Muscle of back (tissue), 13 donors: ENCODE data around the gene TAF11. TPM values are rescaled to one million over a fixed set of nuclear protein-coding genes. Genes with fewer than 3 reads are reported as not detected.
"Not testable (repeated sequence)": the region's sequence is repeated elsewhere in the genome, so short reads cannot be mapped to it uniquely, and the experiment has no call there.

Experiments used
- DNase-seq, 3 donors: peaks; one replicate each; pipeline versions ENCODE4 v3.0.0 to v3.0.0-alpha.2; 2013
- long read RNA-seq, 9 donors: transcript quantifications; one replicate each; lab custom pipeline, GENCODE V29; 2026
- polyA plus RNA-seq, 10 donors: library from polyadenylated mRNA; unstranded; fragments of 120-200 nt; gene quantifications; one replicate each; pipeline ENCODE4 v1.2.1, GENCODE V29; 2013; ENCODE audit not compliant: insufficient read length in 10 of 10

Gene TAF11, protein sequence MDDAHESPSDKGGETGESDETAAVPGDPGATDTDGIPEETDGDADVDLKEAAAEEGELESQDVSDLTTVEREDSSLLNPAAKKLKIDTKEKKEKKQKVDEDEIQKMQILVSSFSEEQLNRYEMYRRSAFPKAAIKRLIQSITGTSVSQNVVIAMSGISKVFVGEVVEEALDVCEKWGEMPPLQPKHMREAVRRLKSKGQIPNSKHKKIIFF
- 10 to 100 TPM; 38.8 to 52.0 (median 43.8) TPM for polyA plus RNA-seq
- long read RNA-seq, donor 1, transcript TAF11-201 (5 exons, 1,580 nt), result major isoform, 15 of 15 reads
- long read RNA-seq, donor 1, partial matches to known transcripts, result 0 of 15 reads
- long read RNA-seq, donor 1, other reads (novel, unspliced or antisense), result 0 of 15 reads
- long read RNA-seq, donor 2, transcript TAF11-201 (5 exons, 1,580 nt), result major isoform, 8 of 19 reads
- long read RNA-seq, donor 2, partial matches to known transcripts, result 10 of 19 reads
- long read RNA-seq, donor 2, other reads (novel, unspliced or antisense), result 0 of 19 reads
- long read RNA-seq, donor 3, result 0 reads
- long read RNA-seq, donor 4, transcript TAF11-201 (5 exons, 1,580 nt), result major isoform, 10 of 10 reads
- long read RNA-seq, donor 4, partial matches to known transcripts, result 0 of 10 reads
- long read RNA-seq, donor 4, other reads (novel, unspliced or antisense), result 0 of 10 reads
- long read RNA-seq, donor 5, transcript TAF11-201 (5 exons, 1,580 nt), result major isoform, 8 of 34 reads
- long read RNA-seq, donor 5, partial matches to known transcripts, result 25 of 34 reads
- long read RNA-seq, donor 5, other reads (novel, unspliced or antisense), result 0 of 34 reads
- long read RNA-seq, donor 6, transcript TAF11-201 (5 exons, 1,580 nt), result major isoform, 18 of 25 reads
- long read RNA-seq, donor 6, partial matches to known transcripts, result 7 of 25 reads
- long read RNA-seq, donor 6, other reads (novel, unspliced or antisense), result 0 of 25 reads
- long read RNA-seq, donor 7, transcript TAF11-201 (5 exons, 1,580 nt), result major isoform, 12 of 17 reads
- long read RNA-seq, donor 7, partial matches to known transcripts, result 5 of 17 reads
- long read RNA-seq, donor 7, other reads (novel, unspliced or antisense), result 0 of 17 reads
- long read RNA-seq, donor 8, transcript TAF11-201 (5 exons, 1,580 nt), result major isoform, 9 of 29 reads
- long read RNA-seq, donor 8, partial matches to known transcripts, result 20 of 29 reads
- long read RNA-seq, donor 8, other reads (novel, unspliced or antisense), result 0 of 29 reads
- long read RNA-seq, donor 9, result 0 reads

- DNase-seq, result peak; percentile 96 to 99 (median 98)
Observed at GRCh38 chr6:34887753-34888513, at the start of gene TAF11. TAF11 (minus strand) TSS chr6:34888042; CDS start chr6:34887957, 85 bp downstream.

DNA sequence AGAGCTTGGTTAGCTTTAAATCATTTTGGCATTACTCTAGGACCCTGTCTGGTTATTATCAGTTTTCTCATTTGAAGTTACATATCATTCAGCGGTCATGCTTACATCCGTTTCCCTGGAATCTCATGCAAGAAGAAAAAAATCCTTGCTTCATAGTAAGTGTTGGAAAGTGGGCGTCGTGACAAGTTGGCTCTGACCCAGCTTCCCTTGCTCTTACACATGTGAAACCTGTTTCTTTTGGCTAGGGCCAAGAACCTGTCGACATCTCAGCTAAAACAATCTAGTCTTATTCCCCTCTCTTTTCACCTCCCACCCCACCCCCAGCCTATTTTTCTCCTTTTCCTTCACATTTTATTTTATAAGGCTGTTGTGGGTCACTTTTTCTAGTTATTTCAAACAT lies 46.7 kb upstream of the TAF11 start:
- DNase-seq, result peak; percentile 52 to 75 (median 72)

- DNase-seq, result not testable (repeated sequence)
Observed at GRCh38 chr6:34932202-34932601, 44.4 kb upstream of the TAF11 start.

GRCh38 chr6:34930221-34930620 lies 42.4 kb upstream of the TAF11 start:
- no peak for DNase-seq

- no peak for DNase-seq
Observed at GRCh38 chr6:34929241-34929978, 41.6 kb upstream of the TAF11 start.

DNA sequence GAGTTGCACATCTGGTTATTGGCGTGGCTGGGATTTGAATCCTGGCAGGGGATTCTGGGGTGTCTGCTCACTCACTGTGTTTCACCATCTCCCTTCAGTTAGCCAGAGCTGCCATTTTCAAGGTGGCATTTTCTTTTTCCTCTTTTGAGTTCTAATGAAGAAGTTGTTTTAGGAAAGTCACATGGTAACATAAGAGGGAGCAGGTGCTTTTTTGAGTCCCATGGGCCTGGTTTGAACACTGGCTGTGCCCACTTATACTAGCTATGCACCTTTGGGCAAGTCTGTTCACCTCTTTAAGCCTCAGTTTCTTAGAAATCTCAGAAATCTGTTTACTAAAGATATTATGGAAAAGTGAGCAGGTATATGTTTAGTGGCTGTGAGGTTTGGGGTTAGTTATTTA lies 40.9 kb upstream of the TAF11 start:
- DNase-seq, result no peak

GRCh38 chr6:34928220-34928619 lies 40.4 kb upstream of the TAF11 start:
- DNase-seq, result no peak

- no peak for DNase-seq
Observed at GRCh38 chr6:34926655-34927054, 38.8 kb upstream of the TAF11 start.

GRCh38 chr6:34924831-34925625 lies 37.2 kb upstream of the TAF11 start:
- no peak for DNase-seq

DNA sequence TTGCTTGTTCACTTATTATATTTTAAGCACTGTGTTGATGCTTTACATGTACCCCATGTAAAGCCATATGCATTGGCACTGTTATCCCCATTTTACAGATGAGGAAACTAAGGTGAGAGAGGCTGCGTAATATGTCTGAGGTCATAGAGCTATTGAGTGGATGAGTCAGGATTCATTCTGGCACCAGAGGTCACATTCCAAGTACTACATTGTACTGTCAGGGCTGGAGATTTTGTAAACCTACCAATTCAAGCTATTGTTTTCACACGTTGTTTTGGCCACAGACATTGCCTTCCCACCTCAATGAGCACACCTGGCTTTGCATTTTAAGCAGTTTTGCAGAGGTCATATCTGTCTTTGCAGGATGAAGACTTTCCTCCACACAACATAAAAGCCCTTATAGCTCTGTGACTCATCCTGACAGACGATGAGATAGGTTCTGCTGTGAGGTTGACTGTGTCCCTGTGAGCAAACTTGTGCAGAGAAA lies 34.4 kb upstream of the TAF11 start:
- no peak for DNase-seq

DNA sequence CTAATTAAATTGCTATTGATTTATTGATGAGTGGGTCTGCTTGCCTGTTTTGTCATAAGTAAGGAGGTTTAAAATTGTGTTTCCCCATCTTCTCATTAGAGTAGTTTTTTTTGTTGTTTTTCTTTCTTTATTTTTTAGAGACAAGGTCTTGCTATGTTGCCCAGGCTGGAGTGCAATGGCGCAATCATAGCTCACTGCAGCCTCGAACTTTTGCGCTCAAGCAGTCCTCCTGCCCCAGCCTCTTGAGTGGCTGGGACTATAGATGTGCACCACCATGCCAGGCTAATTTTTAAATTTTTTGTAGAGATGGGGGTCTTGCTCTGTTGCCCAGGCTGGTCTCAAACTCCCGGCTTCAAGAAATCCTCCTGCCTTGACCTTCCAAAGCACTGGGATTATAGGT lies 32.3 kb upstream of the TAF11 start:
- DNase-seq, result no peak

DNA sequence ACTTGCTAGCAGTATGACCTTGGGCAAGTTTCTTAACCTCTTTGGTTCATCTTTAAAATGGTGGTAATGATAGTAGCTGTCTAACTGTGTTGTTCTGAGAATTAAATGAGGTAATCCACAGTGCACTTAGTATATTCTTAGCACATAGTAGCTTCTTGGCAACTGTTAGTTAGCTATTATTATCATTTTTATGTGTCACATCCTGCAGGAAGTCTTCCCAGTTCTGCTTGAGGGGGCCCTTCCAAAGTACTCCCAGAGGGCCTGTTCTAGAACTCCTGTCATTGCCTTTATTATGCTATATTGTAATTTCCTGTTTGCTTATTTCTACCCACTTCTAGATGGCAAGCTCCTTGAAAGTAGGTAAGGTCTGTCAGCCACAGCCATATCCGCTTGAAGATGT lies 31.8 kb upstream of the TAF11 start:
- peak in 1 of 3 donors; percentile 42 for DNase-seq

DNA sequence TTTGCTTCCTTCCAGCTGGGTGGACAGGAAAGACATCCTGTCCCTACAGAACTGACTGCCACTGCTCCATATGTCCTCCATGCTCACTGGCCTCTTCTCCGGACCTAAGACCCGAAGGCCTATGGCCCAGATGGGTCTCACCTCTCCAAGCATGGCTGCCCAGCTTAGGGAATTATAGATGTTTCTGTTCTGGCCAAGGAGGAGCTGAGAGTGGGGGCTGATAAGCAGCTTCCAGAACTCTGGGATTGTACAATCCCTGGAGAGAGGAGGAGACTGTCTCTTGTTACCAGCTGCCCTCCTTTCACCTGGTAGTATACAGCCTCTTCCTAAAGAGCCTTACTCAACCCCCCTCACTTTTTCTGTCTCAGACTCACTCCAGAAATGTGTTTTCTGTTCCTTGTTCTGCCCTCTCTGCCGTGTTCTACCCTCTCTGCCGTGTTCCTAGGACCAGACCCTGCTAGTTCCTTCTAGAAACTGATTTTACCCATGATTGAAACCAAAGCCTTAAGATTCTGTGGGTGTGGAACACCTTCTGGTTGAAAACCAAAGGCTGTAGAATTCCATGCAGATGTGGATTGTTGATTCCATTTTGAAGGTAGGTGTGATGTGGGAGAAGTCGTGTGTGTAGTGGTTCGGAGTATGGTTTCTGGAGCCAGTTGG lies 29.9 kb upstream of the TAF11 start:
- DNase-seq, result no peak

DNA sequence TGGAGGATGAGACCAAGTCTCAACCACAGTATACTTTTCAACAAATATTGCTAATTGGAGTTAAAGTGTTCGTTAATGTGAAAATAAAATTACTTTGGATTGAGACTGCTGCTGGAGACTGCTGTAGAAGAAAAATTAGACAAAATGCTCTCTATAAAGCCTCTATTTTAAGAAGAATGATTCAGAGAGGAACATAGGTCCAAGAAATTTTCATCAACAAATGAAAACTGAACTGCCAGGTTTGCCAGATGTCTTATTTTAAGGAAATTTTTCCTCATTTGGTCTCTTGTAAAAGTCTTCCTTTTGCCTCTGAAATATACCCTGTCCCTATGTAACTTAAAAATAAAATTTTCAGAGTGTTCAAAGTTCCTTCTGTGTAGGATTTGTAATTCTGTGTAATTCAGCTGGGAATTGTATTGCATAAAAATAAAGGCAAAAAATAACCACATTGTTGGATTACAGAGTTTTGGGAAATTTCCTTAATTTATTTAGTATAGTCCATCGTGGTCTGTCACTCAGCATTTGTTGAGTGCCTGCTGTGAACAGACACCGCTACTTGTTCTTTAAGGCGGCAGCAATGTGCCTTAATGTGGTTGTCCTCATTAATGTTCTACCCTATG lies 28.6 kb upstream of the TAF11 start:
- peak in 1 of 3 donors; percentile 26 for DNase-seq

DNA sequence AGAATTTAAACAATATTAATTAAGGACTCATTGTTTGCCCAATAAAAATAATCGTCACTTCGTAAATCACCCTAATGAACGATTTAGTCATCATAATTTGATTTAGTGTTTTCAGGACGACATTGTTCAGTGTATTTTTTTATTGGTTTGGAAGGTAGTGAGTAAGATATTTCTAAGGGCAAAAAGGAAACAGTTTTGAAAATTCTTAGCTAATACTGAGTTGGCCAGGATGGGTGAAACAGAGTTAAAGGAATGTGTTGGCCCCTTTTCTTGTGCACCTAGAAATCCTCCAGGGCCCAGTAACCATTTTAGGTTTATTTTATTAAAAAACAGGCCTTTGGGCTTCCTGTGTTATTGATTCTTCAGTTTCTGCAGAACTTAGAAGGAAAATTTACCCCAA lies 26.5 kb upstream of the TAF11 start:
- no peak for DNase-seq

DNA sequence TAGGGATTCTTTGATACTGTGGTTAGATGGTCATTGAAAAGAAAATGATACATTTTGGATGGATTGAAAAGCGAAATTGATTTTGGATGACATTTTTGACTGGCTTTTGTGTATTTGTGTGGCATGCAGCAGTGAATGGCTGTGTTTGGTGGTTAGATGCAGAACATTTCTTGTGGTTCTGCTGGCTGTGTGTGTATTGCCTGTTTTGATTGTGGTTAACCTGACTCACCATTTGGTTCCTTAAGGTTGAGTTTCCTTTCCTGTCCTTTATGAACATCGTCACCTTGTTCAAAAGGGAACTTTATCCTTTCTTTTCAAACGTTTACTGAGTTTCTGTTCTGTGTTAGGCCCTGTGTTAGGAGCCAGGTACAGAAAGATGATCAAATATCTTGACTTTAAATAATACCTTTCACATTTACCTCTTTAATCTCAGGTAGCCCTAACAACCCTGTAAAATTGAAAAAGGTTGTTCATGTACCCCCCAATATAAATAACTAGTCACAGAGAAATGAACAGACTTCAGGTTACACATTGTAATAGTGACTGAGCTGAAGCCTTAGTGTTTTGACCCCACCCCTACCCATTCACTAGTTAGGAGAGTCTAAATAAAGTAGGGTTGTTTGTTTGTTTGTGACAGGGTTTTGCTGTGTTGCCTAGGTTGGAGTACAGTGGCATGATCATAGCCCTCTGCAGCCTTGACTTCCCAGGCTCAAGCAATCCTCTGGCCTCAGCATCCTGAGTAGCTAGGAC lies 25.0 kb upstream of the TAF11 start:
- DNase-seq, result no peak

GRCh38 chr6:34911822-34912221 lies 24.0 kb upstream of the TAF11 start:
- no peak for DNase-seq
